ENCODE data around the gene CAD.

DNA sequence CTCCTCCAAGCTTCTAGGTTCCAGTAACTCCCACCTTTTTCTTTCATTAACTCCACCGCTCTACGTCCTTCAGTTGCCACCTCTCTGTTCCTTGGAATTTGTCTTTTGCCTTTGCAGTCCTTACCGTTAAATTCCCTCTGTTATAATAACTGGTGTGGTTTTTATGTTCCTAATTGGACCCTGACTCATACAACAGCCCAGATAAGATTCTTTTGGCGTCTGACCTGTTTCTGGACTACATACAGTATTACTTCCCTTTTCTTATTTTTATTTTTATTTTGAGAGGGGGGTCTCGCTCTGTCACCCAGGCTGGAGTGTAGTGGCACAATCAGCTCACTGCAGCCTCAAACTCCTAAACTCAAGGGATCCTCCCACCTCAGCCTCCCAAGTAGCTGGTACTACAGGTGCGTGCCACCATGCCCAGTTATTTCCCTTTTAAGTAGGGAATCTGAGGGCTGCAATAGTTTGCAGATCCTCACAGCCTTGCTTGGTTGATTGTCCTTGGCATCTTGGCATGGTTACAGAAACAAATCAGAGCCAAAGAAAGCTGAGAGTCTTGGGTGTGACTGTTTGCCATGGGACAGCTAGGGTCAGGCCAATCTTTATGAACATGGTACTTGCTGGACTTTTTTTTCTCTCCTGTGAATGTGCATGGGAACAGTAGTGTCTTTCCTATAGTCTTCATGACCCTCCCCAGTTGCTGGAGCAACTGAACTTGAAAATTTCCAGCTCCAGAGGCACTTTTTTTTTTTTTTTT lies 46.4 kb upstream of the CAD start:
- TF ChIP-seq, protein P1, sequence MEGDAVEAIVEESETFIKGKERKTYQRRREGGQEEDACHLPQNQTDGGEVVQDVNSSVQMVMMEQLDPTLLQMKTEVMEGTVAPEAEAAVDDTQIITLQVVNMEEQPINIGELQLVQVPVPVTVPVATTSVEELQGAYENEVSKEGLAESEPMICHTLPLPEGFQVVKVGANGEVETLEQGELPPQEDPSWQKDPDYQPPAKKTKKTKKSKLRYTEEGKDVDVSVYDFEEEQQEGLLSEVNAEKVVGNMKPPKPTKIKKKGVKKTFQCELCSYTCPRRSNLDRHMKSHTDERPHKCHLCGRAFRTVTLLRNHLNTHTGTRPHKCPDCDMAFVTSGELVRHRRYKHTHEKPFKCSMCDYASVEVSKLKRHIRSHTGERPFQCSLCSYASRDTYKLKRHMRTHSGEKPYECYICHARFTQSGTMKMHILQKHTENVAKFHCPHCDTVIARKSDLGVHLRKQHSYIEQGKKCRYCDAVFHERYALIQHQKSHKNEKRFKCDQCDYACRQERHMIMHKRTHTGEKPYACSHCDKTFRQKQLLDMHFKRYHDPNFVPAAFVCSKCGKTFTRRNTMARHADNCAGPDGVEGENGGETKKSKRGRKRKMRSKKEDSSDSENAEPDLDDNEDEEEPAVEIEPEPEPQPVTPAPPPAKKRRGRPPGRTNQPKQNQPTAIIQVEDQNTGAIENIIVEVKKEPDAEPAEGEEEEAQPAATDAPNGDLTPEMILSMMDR (IDR thresholded peaks at IDR 0.05; ENCODE audit: low read depth, low read length, missing input control), result no peak
- TF ChIP-seq, protein P2, sequence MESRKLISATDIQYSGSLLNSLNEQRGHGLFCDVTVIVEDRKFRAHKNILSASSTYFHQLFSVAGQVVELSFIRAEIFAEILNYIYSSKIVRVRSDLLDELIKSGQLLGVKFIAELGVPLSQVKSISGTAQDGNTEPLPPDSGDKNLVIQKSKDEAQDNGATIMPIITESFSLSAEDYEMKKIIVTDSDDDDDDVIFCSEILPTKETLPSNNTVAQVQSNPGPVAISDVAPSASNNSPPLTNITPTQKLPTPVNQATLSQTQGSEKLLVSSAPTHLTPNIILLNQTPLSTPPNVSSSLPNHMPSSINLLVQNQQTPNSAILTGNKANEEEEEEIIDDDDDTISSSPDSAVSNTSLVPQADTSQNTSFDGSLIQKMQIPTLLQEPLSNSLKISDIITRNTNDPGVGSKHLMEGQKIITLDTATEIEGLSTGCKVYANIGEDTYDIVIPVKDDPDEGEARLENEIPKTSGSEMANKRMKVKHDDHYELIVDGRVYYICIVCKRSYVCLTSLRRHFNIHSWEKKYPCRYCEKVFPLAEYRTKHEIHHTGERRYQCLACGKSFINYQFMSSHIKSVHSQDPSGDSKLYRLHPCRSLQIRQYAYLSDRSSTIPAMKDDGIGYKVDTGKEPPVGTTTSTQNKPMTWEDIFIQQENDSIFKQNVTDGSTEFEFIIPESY (IDR thresholded peaks at IDR 0.05), result no peak
- TF ChIP-seq RAD21 (IDR thresholded peaks at IDR 0.05), result no peak

All from liver (tissue), 3 donors.